Cardiac muscle cell (in vitro differentiated cells and primary cell): Measurements from ENCODE around the gene IGF2R. TPM values are rescaled to one million over a fixed set of nuclear protein-coding genes. Genes with fewer than 3 reads are reported as not detected.
A peak's percentile ranks its signal among the peaks of the same experiment; 100 is the strongest.

Experiments
- DNase-seq, 2 donors: peaks; one replicate each; pipeline versions ENCODE4 v3.0.0 to v3.0.0-alpha.2; 2010 to 2017; ENCODE audit warnings: low read depth in 1 of 2, low spot score in 1 of 2
- H3K27ac ChIP-seq: fragments of 200-600 bp; sonication (generic); 2 replicates; pipeline ENCODE4 v1.5.1; 2016
- H3K27me3 ChIP-seq: fragments of 200-600 bp; sonication (generic); 2 replicates; pipeline ENCODE4 v1.6.0; 2016; ENCODE audit warnings: control low read depth
- H3K36me3 ChIP-seq: fragments of 200-600 bp; sonication (generic); 2 replicates; pipeline ENCODE4 v1.5.1; 2016; ENCODE audit warnings: control low read depth
- H3K4me1 ChIP-seq: fragments of 200-600 bp; sonication (generic); 2 replicates; pipeline ENCODE4 v1.8.1; 2017; ENCODE audit warnings: low read depth, mild to moderate bottlenecking, mixed run types
- H3K4me3 ChIP-seq: fragments of 200-600 bp; sonication (generic); 2 replicates; pipeline ENCODE4 v1.5.1; 2016; ENCODE audit warnings: mild to moderate bottlenecking
- H3K9me3 ChIP-seq: fragments of 200-600 bp; sonication (generic); 2 replicates; pipeline ENCODE4 v1.5.1; 2017; ENCODE audit warnings: low read depth, mild to moderate bottlenecking, control low read depth
- CTCF ChIP-seq: IDR thresholded peaks from 2 replicates; pipeline ENCODE4 v1.5.1; 2012; ENCODE audit warnings: low read depth, mild to moderate bottlenecking, low read length
- polyA plus RNA-seq: library from polyadenylated mRNA; unstranded; fragments of >200 nt; fragmentation: Nextera tagmentation; extraction: Ambion mirVana; gene quantifications from 2 replicates; pipeline ENCODE4 v1.2.1, GENCODE V29; 2016
- total RNA-seq: library from RNA; depleted of rRNA; stranded (reverse); fragments of >200 nt; gene quantifications from 2 replicates; pipeline ENCODE4 v1.2.3, GENCODE V29; 2016

The IGF2R gene
- total and polyA plus RNA-seq, 2 experiments from 2014 or later = 25.8 to 45.4 TPM

DNA sequence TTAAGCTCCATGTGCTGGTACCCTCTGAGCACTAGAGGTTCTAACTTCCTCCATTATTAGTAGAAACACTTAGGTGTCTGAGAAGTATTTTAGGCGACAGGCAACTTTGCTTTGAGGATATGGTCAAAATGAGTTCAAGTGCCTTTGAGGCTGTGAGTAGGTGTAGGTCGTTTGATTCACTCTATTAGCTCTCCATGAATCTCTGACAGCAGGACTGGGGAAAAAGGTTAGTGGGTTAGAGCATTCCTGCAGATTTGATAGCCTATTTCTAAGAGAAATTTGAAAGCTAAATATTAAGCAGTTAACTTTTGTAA lies 45.9 kb downstream of the IGF2R start:
- peaks cover 9% of the 10 kb centered on the region for H3K36me3 ChIP-seq
- peak in 1 of 2 donors; percentile 18 for DNase-seq
- H3K9me3 ChIP-seq = no peaks in the 10 kb centered on the region
- H3K4me1 ChIP-seq = peaks cover 5% of the 10 kb centered on the region
- no peaks in the 10 kb centered on the region for H3K27me3 ChIP-seq
- H3K27ac ChIP-seq = no peak overlapping the region
- H3K4me3 ChIP-seq = no peak overlapping the region
- TF ChIP-seq CTCF = no peak

DNA sequence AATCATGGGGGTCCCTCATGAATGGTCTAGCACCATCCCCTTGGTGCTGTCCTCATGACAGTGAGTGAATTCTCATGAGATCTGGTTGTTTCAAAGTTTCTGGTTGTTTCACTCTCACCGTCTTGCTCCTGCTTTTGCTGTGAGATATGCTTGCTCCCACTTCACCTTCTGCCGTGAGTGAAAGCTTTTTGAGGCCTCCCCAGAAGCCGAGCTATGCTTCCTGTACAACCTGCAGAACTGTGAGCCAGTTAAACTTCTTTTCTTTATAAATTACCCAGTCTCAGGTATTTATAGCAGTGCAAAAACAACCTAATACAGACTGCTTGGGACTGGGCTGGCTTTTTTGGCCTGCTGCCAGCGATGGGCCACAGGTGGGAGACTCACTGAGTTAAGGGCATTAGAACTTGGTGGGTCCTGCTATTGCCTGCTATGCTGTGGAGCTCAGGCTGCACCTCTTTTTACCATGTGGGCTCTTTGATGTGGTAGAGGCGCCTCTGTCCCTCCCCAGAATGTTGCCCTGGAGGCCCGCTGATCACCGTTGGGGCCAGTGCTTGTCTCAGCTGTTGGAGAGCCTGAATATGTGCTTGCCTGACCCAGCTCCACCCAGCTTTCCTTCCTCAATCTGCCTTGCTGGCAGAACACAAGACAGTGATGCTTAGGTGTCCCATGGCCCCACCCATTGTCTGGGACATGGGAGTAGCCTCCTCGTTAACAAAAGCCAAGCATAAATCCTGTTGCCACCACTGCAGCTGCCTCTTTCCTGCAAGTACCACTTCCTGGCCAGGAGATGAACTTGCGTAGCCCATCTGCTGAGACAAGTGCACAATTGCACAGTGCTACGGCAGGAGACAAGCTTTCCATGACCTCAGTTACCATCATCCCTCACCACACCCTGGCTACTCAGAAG lies 47.1 kb downstream of the IGF2R start:
- H3K27ac ChIP-seq = no peak overlapping the region
- TF ChIP-seq CTCF = no peak
- H3K9me3 ChIP-seq = no peaks in the 10 kb centered on the region
- H3K27me3 ChIP-seq = no peaks in the 10 kb centered on the region
- no peak overlapping the region for H3K4me3 ChIP-seq
- DNase-seq = no peak
- H3K4me1 ChIP-seq = peaks cover 5% of the 10 kb centered on the region
- H3K36me3 ChIP-seq = peaks cover 4% of the 10 kb centered on the region

- no peak for TF ChIP-seq CTCF
- Histone ChIP-seq H3K4me3 (no peak overlapping the region), H3K9me3 (no peaks in the 10 kb centered on the region), H3K36me3 (peaks cover 6% of the 10 kb centered on the region), H3K27me3 (no peaks in the 10 kb centered on the region), H3K4me1 (no peaks in the 10 kb centered on the region), H3K27ac (no peak overlapping the region)
- no peak for DNase-seq
These were observed 53.2 kb downstream of the IGF2R start for GRCh38 chr6:160022101-160022500.

DNA sequence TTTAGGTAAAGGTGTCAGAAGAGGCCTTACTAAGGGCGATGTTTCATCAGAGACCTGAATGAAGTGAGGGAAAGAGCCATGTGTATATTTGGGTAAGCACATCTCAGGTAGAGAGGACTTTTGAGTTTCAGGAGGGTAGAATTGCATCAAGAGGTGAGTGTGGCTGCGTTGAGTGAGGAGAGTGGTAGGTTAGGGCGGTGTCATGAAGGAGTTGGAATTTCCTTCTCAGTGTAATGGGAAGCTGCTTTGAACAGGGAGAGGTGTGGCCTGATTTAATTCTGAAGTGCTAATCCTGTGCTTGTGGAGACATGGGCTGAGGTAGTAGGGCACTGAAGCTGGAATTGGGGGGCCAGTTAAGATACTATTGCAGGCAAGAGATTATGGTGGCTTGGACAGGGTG lies 53.9 kb downstream of the IGF2R start:
- Histone ChIP-seq H3K4me3 (no peak overlapping the region), H3K4me1 (no peaks in the 10 kb centered on the region), H3K27ac (no peak overlapping the region), H3K36me3 (peaks cover 6% of the 10 kb centered on the region), H3K9me3 (no peaks in the 10 kb centered on the region), H3K27me3 (no peaks in the 10 kb centered on the region)
- no peak for DNase-seq
- no peak for TF ChIP-seq CTCF

DNA sequence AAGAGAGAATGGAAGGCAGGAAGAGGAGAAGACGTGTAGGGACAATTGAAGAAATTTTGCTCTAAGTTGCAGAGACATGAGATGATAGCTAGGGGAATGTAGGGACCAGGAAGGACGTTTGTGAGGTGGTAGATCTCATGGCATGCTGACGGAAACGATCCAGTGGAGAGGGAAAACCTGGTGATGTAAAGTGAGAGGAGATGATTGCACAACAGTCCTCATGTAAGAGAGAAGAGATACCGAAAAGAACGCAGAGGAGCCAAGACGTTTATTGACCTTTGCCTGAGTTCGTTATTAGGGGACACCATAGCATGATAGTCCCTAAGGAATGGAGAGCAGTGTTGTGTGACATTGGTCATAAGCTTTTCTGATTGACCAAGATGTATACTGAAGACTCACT lies 55.3 kb downstream of the IGF2R start:
- no peaks in the 10 kb centered on the region for H3K27me3 ChIP-seq
- H3K36me3 ChIP-seq = peaks cover 6% of the 10 kb centered on the region
- H3K9me3 ChIP-seq = no peaks in the 10 kb centered on the region
- H3K27ac ChIP-seq = no peak overlapping the region
- no peak overlapping the region for H3K4me3 ChIP-seq
- no peaks in the 10 kb centered on the region for H3K4me1 ChIP-seq
- TF ChIP-seq CTCF = no peak
- no peak for DNase-seq
